ENCODE measurements around the gene NRM. TPM values are rescaled to one million over a fixed set of nuclear protein-coding genes. Genes with fewer than 3 reads are reported as not detected.

Gene NRM
- total RNA-seq, 1 donor from 2014 or later: 2.9 TPM

Other genes starting within 250 kb of the NRM start
- 87.4 and 91.7 TPM in 2 replicates for gene HLA-E, start 201.5 kb downstream of the NRM start, total RNA-seq
- gene GNL1, start 134.5 kb downstream of the NRM start, total RNA-seq: 22.3 and 28.4 TPM in 2 replicates
- gene PRR3, start 133.7 kb downstream of the NRM start, total RNA-seq: 6.5 and 6.6 TPM in 2 replicates
- gene ABCF1, start 119.5 kb downstream of the NRM start, total RNA-seq: 59.6 and 66.3 TPM in 2 replicates
- 32.1 and 40.0 TPM in 2 replicates for gene PPP1R10, start 73.7 kb downstream of the NRM start, total RNA-seq
- gene MRPS18B, start 73.1 kb downstream of the NRM start, total RNA-seq: 64.3 and 65.5 TPM in 2 replicates
- gene ATAT1, start 64.1 kb downstream of the NRM start, total RNA-seq: 8.1 and 13.3 TPM in 2 replicates
- gene C6orf136, start 43.9 kb downstream of the NRM start, total RNA-seq: 7.0 and 7.5 TPM in 2 replicates
- 25.3 and 28.8 TPM in 2 replicates for gene DHX16, start 18.0 kb downstream of the NRM start, total RNA-seq
- 89.3 and 103 TPM in 2 replicates for gene PPP1R18, start 4.3 kb downstream of the NRM start, total RNA-seq
- gene MDC1, start 26.3 kb upstream of the NRM start, total RNA-seq: 8.0 and 8.2 TPM in 2 replicates
- gene TUBB, start 29.4 kb upstream of the NRM start, total RNA-seq: 562 and 698 TPM in 2 replicates
- gene FLOT1, start 51.7 kb upstream of the NRM start, total RNA-seq: 168 and 175 TPM in 2 replicates
- 45.8 and 55.5 TPM in 2 replicates for gene IER3, start 53.6 kb upstream of the NRM start, total RNA-seq
- gene DDR1, start 193.5 kb upstream of the NRM start, total RNA-seq: 88.6 and 89.0 TPM in 2 replicates
- 5.5 and 7.3 TPM in 2 replicates for gene GTF2H4, start 217.2 kb upstream of the NRM start, total RNA-seq
- gene VARS2, start 223.3 kb upstream of the NRM start, total RNA-seq: 21.3 and 21.7 TPM in 2 replicates
- gene SFTA2, start 241.2 kb upstream of the NRM start, total RNA-seq: not detected in 2 replicates
- gene MUCL3, start 250.0 kb upstream of the NRM start, total RNA-seq: not detected in 2 replicates